NB4 (cell line): ENCODE results near the gene PDE3B.

Source experiments
- DNase-seq: peaks from one replicate; pipeline ENCODE4 v3.0.0; 2010; ENCODE audit warnings: low read depth
- H3K4me3 ChIP-seq: one replicate; pipeline ENCODE4 v1.5.1; 2011; ENCODE audit warnings: mild to moderate bottlenecking, low read depth, low read length, moderate library complexity
- CTCF ChIP-seq: IDR thresholded peaks from one replicate; pipeline ENCODE4 v1.5.1; 2012; ENCODE audit warnings: low read depth, low read length
- MAX ChIP-seq: IDR thresholded peaks from 2 replicates; pipeline ENCODE4 v1.6.1; 2011; ENCODE audit warnings: low read depth, low read length
- MYC ChIP-seq: IDR thresholded peaks from 2 replicates; pipeline ENCODE4 v1.6.1; 2011; ENCODE audit warnings: low read depth, low read length
- POLR2A ChIP-seq: IDR thresholded peaks from 2 replicates; pipeline ENCODE4 v1.6.1; 2011; ENCODE audit warnings: mild to moderate bottlenecking; ENCODE audit not compliant: insufficient read length; ENCODE audit errors: extremely low read depth

Gene PDE3B

GRCh38 chr11:14644226-14645014 lies 816 bp downstream of the PDE3B start:
- peak overlapping the region; percentile 92 for H3K4me3 ChIP-seq
- DNase-seq: peak; percentile 55
- no peak for TF ChIP-seq MYC
- no peak for TF ChIP-seq MAX
- no peak for TF ChIP-seq CTCF

- peak overlapping the region; percentile 92 for H3K4me3 ChIP-seq
- peak; percentile 53 for DNase-seq
- TF ChIP-seq CTCF (no peak), MAX (no peak), MYC (no peak), POLR2A (no peak)
Observed at GRCh38 chr11:14645015-14645912, 1.7 kb downstream of the PDE3B start.

GRCh38 chr11:14645985-14646900 lies 2.6 kb downstream of the PDE3B start:
- no peak for TF ChIP-seq CTCF
- no peak for TF ChIP-seq POLR2A
- no peak for TF ChIP-seq MAX
- TF ChIP-seq MYC: no peak

GRCh38 chr11:14650064-14650463 lies 6.5 kb downstream of the PDE3B start:
- TF ChIP-seq CTCF (no peak), MAX (no peak)
- no peak for DNase-seq
- no peak overlapping the region for H3K4me3 ChIP-seq

More at GRCh38 chr11:14645985-14646900, 2.6 kb downstream of the PDE3B start:
- peak overlapping the region; percentile 92 for H3K4me3 ChIP-seq
- peak; percentile 66 for DNase-seq

GRCh38 chr11:14653090-14653489 lies 9.5 kb downstream of the PDE3B start:
- no peak for TF ChIP-seq MAX
- TF ChIP-seq POLR2A: no peak
- TF ChIP-seq CTCF: no peak
- no peak for TF ChIP-seq MYC
- DNase-seq: no peak
- no peak overlapping the region for H3K4me3 ChIP-seq
